ENCODE results near the gene MAMLD1.

DNA sequence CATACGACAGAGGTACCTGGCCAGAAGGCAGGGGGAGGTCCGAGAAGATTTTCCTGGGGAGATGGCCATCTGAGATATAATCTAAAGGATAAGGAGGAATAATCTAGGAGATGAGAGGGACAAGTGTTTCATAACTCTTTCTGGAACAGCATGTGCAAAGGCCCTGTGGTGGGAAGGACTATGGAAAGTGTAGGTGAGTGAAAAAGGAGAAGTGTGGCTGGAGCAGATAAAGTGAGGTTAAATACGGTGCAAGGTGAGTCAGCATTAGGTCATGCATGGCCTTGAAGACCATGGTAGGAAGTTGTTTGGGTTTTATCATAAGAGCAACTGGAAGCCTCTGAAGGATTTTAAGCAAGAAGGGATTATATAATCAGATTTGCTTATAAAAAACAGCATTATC lies 170.7 kb downstream of the MAMLD1 start:
- TF ChIP-seq, protein P1, sequence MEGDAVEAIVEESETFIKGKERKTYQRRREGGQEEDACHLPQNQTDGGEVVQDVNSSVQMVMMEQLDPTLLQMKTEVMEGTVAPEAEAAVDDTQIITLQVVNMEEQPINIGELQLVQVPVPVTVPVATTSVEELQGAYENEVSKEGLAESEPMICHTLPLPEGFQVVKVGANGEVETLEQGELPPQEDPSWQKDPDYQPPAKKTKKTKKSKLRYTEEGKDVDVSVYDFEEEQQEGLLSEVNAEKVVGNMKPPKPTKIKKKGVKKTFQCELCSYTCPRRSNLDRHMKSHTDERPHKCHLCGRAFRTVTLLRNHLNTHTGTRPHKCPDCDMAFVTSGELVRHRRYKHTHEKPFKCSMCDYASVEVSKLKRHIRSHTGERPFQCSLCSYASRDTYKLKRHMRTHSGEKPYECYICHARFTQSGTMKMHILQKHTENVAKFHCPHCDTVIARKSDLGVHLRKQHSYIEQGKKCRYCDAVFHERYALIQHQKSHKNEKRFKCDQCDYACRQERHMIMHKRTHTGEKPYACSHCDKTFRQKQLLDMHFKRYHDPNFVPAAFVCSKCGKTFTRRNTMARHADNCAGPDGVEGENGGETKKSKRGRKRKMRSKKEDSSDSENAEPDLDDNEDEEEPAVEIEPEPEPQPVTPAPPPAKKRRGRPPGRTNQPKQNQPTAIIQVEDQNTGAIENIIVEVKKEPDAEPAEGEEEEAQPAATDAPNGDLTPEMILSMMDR (IDR thresholded peaks at IDR 0.05): no peak
- TF ChIP-seq POLR2A (IDR thresholded peaks at IDR 0.05): no peak

Measured in esophagus squamous epithelium (tissue), 4 donors.